Fibroblast of the aortic adventitia (primary cell): Measurements from ENCODE around the gene ECE1. TPM values are rescaled to one million over a fixed set of nuclear protein-coding genes. Genes with fewer than 3 reads are reported as not detected.
A peak's percentile ranks its signal among the peaks of the same experiment; 100 is the strongest.

Source experiments
- DNase-seq: peaks from one replicate; pipeline ENCODE4 v3.0.0-alpha.2; 2010; ENCODE audit warnings: low read depth
- H3K4me3 ChIP-seq: 2 replicates; pipeline ENCODE4 v1.5.1; 2011; ENCODE audit warnings: low read depth, mild to moderate bottlenecking, control low read depth, low read length, moderate library complexity
- CTCF ChIP-seq: IDR thresholded peaks from 2 replicates; pipeline ENCODE4 v1.5.1; 2011; ENCODE audit warnings: mild to moderate bottlenecking, low read length, control low read depth, inconsistent platforms; ENCODE audit not compliant: insufficient read depth
- total RNA-seq: library from RNA; depleted of rRNA; stranded (reverse); fragments of >200 nt; gene quantifications from 2 replicates; pipeline ENCODE4 v1.2.3, GENCODE V29; 2012; ENCODE audit warnings: low replicate concordance

ECE1 gene
- total RNA-seq, 1 donor, result 90.4 TPM

GRCh38 chr1:21295545-21295944, 5.3 kb upstream of the ECE1 start:
- TF ChIP-seq CTCF, result no peak
- H3K4me3 ChIP-seq, result no peak overlapping the region
- no peak for DNase-seq

GRCh38 chr1:21295002-21295401, 4.7 kb upstream of the ECE1 start:
- peak; percentile 55 for DNase-seq
- no peak overlapping the region for H3K4me3 ChIP-seq
- no peak for TF ChIP-seq CTCF

- H3K4me3 ChIP-seq, result no peak overlapping the region
- no peak for TF ChIP-seq CTCF
- no peak for DNase-seq
Measured at GRCh38 chr1:21294266-21294989, 4.2 kb upstream of the ECE1 start.

GRCh38 chr1:21293537-21294265, 3.4 kb upstream of the ECE1 start:
- no peak overlapping the region for H3K4me3 ChIP-seq
- no peak for DNase-seq
- TF ChIP-seq CTCF, result no peak

- no peak overlapping the region for H3K4me3 ChIP-seq
- no peak for DNase-seq
- TF ChIP-seq CTCF, result no peak
Measured at GRCh38 chr1:21292984-21293536, 2.8 kb upstream of the ECE1 start.

GRCh38 chr1:21292503-21292983, 2.3 kb upstream of the ECE1 start:
- no peak for TF ChIP-seq CTCF
- no peak for DNase-seq
- H3K4me3 ChIP-seq, result no peak overlapping the region
